ENCODE results near the gene DMRTB1. TPM values are rescaled to one million over a fixed set of nuclear protein-coding genes. Genes with fewer than 3 reads are reported as not detected.

DMRTB1 gene
- total and polyA plus RNA-seq, 2 of the 4 experiments (the other 2 are of a cell fraction) = not detected

DNA sequence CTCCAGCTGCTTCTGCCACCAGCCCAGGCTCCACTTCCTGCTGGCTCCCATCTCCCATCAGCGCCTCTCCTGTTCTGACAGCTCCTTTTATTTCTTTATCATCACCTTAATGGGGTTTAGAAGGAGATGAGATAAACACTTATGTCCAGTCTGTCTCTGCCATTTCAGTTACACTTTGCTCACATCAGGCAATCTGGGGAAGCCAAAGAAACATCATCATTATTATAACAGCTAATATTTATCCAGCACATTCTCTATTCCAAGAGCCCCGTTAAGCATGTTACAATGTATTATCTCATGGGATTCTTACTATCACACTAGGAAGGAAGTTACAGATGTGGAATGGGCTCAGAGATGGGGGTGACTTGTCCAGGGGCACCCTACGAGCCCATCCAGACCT, 31.2 kb downstream of the DMRTB1 start:
- Histone ChIP-seq H3K27ac (ENCODE audit: insufficient read depth, low read length) (no peak overlapping the region), H3K56ac (ENCODE audit: extremely low read depth, insufficient read depth, low read length) (no peak overlapping the region), H2AFZ (replicated peaks; ENCODE audit: low read length, poor library complexity) (no peak overlapping the region), H4K8ac (ENCODE audit: low read depth in 2 of 2, low read length in 2 of 2) (no peak overlapping the region), H3K18ac (ENCODE audit: low read depth, low read length) (no peak overlapping the region), H3K23ac (ENCODE audit: low read depth, low read length) (no peak overlapping the region), H3K9me1 (ENCODE audit: insufficient read depth, low read length) (no peaks in the 10 kb centered on the region), H4K5ac (ENCODE audit: low read depth, low read length) (no peak overlapping the region), H4K20me1 (ENCODE audit: insufficient read depth, low read length) (no peaks in the 10 kb centered on the region), H3K4me3 (ENCODE audit: insufficient read depth, low read depth, low read length) (no peak overlapping the region), H3K9ac (ENCODE audit: low read depth, low read length) (no peak overlapping the region), H3K27me3 (ENCODE audit: control insufficient read depth, insufficient read depth, low read length) (peaks cover 30% of the 10 kb centered on the region), H3K4ac (ENCODE audit: low read depth, low read length) (no peak overlapping the region), H2AK9ac (replicated peaks; ENCODE audit: low read depth, low read length, poor library complexity) (no peak overlapping the region), H3K9me3 (ENCODE audit: control insufficient read depth, insufficient read depth, low read length) (peaks cover 5% of the 10 kb centered on the region), H3K36me3 (ENCODE audit: control insufficient read depth, insufficient read depth, low read length) (no peaks in the 10 kb centered on the region), H2AK5ac (ENCODE audit: low read depth, low read length) (no peak overlapping the region), H2BK20ac (ENCODE audit: low read depth, low read length) (no peak overlapping the region), H4K91ac (ENCODE audit: insufficient read depth, low read depth, low read length) (no peak overlapping the region), H3K14ac (replicated peaks; ENCODE audit: low read depth, low read length) (no peak overlapping the region), H3K79me1 (ENCODE audit: low read depth in 1 of 2, low read length in 2 of 2) (no peaks in the 10 kb centered on the region), H2BK15ac (ENCODE audit: low read depth, low read length) (no peak overlapping the region), H2BK120ac (ENCODE audit: low read depth, low read length) (no peak overlapping the region), H2BK5ac (ENCODE audit: low read depth, low read length, poor library complexity, severe bottlenecking) (no peak overlapping the region), H3K4me2 (ENCODE audit: low read depth, low read length) (no peak overlapping the region; the same call in 1 of the 2 replicates), H3K4me1 (ENCODE audit: control insufficient read depth, insufficient read depth, low read length) (no peaks in the 10 kb centered on the region; the same call in 1 of the 2 replicates)
- intact Hi-C loops (cut with micrococcal nuclease) (no loop called here), dilution Hi-C loops (cut with HindIII; ENCODE audit: low sequenced_read_pairs, unreplicated experiment) (no loop called here), in situ Hi-C loops (cut with MboI; ENCODE audit: low sequenced_read_pairs) (no loop called here)
- no peak for DNase-seq
- ATAC-seq (ENCODE audit: low read depth) = no peak
- CTCF ChIA-PET = no interaction called here
- no peak for TF ChIP-seq MAZ (IDR thresholded peaks at IDR 0.05; ENCODE audit: borderline replicate concordance, low read depth, low read length)
- no peak for TF ChIP-seq CEBPB (IDR thresholded peaks at IDR 0.05; ENCODE audit: low read depth, low read length)
- no peak for TF ChIP-seq CHD1 (IDR thresholded peaks at IDR 0.05; ENCODE audit: low read depth, low read length)
- TF ChIP-seq MXI1 (IDR thresholded peaks at IDR 0.05; ENCODE audit: borderline replicate concordance, low read depth, low read length) = no peak
- TF ChIP-seq RFX5 (IDR thresholded peaks at IDR 0.05; ENCODE audit: low read depth, low read length) = no peak
- no peak for TF ChIP-seq FOS (IDR thresholded peaks at IDR 0.05; ENCODE audit: low read depth, low read length)
- no peak for TF ChIP-seq BHLHE40 (IDR thresholded peaks at IDR 0.05; ENCODE audit: low read depth, low read length)
- TF ChIP-seq, protein P1, sequence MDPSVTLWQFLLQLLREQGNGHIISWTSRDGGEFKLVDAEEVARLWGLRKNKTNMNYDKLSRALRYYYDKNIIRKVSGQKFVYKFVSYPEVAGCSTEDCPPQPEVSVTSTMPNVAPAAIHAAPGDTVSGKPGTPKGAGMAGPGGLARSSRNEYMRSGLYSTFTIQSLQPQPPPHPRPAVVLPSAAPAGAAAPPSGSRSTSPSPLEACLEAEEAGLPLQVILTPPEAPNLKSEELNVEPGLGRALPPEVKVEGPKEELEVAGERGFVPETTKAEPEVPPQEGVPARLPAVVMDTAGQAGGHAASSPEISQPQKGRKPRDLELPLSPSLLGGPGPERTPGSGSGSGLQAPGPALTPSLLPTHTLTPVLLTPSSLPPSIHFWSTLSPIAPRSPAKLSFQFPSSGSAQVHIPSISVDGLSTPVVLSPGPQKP (IDR thresholded peaks at IDR 0.05; ENCODE audit: borderline replicate concordance, low read depth, low read length) = no peak
- TF ChIP-seq RAD21 (IDR thresholded peaks at IDR 0.05; ENCODE audit: low read length) = no peak
- TF ChIP-seq MAFK (IDR thresholded peaks at IDR 0.05; ENCODE audit: low read depth, low read length) = no peak
- TF ChIP-seq, protein P2, sequence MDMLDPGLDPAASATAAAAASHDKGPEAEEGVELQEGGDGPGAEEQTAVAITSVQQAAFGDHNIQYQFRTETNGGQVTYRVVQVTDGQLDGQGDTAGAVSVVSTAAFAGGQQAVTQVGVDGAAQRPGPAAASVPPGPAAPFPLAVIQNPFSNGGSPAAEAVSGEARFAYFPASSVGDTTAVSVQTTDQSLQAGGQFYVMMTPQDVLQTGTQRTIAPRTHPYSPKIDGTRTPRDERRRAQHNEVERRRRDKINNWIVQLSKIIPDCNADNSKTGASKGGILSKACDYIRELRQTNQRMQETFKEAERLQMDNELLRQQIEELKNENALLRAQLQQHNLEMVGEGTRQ (IDR thresholded peaks at IDR 0.05; ENCODE audit: low read depth, low read length) = no peak
- TF ChIP-seq NFE2L2 (IDR thresholded peaks at IDR 0.05; ENCODE audit: low read depth, low read length) = no peak
- TF ChIP-seq SMC3 (IDR thresholded peaks at IDR 0.05; ENCODE audit: low read depth, low read length) = no peak
- TF ChIP-seq POLR2A (IDR thresholded peaks at IDR 0.05; ENCODE audit: low read depth, low read length) = no peak
- no CpG with 5 or more reads among the region's 3 CpGs for WGBS, 2 experiments (ENCODE audit: extremely low coverage in 2 of 2, insufficient read length in 1 of 2)
- no TSS peak for BruUV-seq (replicated peaks)
- POLR2A ChIA-PET (ENCODE audit: unreplicated experiment) = no interaction called here
